Adrenal gland (tissue), 5 donors: ENCODE data around the gene MYCL.

Experiments
- POLR2A ChIP-seq, 2 donors: fragments of 450-650 bp; IDR thresholded peaks; one replicate each; pipeline ENCODE4 v1.6.1; 2017; ENCODE audit warnings: antibody characterized with exemption in 2 of 2, mild to moderate bottlenecking in 2 of 2, moderate library complexity in 1 of 2
- TF ChIP-seq, protein P1 (sequence below), 6 experiments: fragments of 450-650 bp in 4 of 6; fragments of 200-600 bp in 2 of 6; sonication (generic) in 1 of 6; IDR thresholded peaks; 1 replicate in 5 of 6; 2 replicates in 1 of 6; pipeline versions ENCODE4 v1.5.1 to v1.8.0; 2016 to 2021; ENCODE audit warnings: antibody characterized with exemption in 6 of 6, mild to moderate bottlenecking in 2 of 6, moderate library complexity in 1 of 6
- donor health status: DM: no; HTN: no; CAD: no.

DNA sequence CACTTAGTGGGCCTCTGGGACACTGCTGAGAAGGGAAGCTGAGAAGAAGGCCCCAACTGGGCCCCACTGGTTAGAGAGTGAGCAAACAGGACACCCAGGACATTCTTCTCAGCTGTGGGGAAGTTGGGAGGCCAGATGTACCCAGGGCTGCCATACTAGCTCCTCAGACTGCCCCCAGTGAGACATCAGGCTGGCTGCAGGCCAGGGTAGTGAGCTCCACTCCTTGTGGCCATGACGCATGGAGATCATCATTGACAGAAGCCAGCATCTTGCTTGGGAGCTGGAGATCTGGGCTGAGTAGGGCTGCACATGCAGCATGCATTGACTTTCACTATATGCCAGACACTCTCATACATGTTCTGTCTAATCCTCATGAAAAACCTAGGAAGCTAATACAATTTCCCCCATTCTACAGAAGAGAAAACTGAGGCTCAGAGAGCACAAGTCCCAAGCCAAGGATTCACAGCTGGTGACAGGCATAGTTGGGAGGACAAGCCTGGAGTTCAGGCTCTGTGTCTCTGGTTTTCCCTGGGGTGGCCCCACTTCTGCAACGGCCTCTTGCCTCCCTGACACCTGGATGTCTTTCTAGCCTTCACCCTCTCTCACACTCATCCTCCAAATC lies 24.1 kb upstream of the MYCL start:
- TF ChIP-seq, protein P1, sequence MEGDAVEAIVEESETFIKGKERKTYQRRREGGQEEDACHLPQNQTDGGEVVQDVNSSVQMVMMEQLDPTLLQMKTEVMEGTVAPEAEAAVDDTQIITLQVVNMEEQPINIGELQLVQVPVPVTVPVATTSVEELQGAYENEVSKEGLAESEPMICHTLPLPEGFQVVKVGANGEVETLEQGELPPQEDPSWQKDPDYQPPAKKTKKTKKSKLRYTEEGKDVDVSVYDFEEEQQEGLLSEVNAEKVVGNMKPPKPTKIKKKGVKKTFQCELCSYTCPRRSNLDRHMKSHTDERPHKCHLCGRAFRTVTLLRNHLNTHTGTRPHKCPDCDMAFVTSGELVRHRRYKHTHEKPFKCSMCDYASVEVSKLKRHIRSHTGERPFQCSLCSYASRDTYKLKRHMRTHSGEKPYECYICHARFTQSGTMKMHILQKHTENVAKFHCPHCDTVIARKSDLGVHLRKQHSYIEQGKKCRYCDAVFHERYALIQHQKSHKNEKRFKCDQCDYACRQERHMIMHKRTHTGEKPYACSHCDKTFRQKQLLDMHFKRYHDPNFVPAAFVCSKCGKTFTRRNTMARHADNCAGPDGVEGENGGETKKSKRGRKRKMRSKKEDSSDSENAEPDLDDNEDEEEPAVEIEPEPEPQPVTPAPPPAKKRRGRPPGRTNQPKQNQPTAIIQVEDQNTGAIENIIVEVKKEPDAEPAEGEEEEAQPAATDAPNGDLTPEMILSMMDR (IDR thresholded peaks at IDR 0.05) = no peak
- TF ChIP-seq POLR2A (IDR thresholded peaks at IDR 0.05) = no peak
